Measurements from ENCODE around the gene PRR7. TPM values are rescaled to one million over a fixed set of nuclear protein-coding genes. Genes with fewer than 3 reads are reported as not detected.
A peak's percentile ranks its signal among the peaks of the same experiment; 100 is the strongest.

Gene PRR7
- total and polyA plus RNA-seq, 9 donors: 0.51 to 11.4 (median 2.0) TPM; not detected in 1

DNA sequence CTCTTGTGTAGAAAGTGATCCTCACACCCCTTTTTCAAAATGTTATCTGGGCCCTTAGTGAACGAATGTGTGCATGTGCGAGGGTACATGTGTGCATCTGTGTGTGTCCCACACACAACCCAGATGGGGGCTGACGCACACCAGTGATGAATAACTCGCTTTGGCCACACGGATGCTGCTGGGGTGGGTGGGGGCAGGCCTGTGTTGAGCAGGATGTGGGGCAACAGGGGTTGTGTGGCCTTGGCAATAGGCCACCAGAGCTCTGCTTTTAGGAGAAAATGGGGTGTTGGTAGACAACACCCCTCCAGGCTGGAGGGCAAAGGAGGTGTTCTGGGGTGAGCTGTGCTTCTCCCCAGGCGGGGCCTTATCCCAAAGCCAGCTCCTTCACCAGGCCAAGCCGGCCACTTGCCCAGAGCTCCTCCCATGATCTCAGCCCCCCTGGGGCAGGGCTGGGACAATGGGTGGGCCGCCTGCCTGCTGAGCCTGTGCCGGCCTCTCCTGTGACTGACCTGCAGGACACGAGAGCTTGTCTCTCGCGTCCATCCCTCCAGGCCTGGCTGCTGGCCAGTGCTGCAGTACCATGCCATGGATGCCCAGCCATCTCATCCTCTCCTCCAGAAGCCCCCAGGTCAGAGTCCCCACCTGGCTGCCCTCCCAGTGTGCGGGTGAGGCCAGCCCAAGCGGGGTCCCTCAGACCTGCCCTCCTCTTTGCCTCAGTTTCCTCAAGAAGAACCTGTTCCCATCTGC lies 25.2 kb downstream of the PRR7 start:
- Histone ChIP-seq H3K27ac (no peak overlapping the region), H3K9me3 (no peaks in the 10 kb centered on the region), H3K4me3 (peak overlapping the region; percentile 80), H3K4me1 (ENCODE audit: insufficient read depth) (peaks cover 21% of the 10 kb centered on the region), H3K27me3 (no peaks in the 10 kb centered on the region), H3K36me3 (no peaks in the 10 kb centered on the region)
- WGBS, 3 donors: 43 to 49% (median 47%) methylated on average over 14 of the region's 14 CpGs
- intact Hi-C loops (cut with DNase I): no loop called here
- TF ChIP-seq EP300 (IDR thresholded peaks at IDR 0.05) (no peak), POLR2A (IDR thresholded peaks at IDR 0.05) (no peak)
- TF ChIP-seq, protein P1, sequence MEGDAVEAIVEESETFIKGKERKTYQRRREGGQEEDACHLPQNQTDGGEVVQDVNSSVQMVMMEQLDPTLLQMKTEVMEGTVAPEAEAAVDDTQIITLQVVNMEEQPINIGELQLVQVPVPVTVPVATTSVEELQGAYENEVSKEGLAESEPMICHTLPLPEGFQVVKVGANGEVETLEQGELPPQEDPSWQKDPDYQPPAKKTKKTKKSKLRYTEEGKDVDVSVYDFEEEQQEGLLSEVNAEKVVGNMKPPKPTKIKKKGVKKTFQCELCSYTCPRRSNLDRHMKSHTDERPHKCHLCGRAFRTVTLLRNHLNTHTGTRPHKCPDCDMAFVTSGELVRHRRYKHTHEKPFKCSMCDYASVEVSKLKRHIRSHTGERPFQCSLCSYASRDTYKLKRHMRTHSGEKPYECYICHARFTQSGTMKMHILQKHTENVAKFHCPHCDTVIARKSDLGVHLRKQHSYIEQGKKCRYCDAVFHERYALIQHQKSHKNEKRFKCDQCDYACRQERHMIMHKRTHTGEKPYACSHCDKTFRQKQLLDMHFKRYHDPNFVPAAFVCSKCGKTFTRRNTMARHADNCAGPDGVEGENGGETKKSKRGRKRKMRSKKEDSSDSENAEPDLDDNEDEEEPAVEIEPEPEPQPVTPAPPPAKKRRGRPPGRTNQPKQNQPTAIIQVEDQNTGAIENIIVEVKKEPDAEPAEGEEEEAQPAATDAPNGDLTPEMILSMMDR (IDR thresholded peaks at IDR 0.05): no peak
- peak in 3 of 5 donors; percentile 50 to 65 (median 63) for DNase-seq

DNA sequence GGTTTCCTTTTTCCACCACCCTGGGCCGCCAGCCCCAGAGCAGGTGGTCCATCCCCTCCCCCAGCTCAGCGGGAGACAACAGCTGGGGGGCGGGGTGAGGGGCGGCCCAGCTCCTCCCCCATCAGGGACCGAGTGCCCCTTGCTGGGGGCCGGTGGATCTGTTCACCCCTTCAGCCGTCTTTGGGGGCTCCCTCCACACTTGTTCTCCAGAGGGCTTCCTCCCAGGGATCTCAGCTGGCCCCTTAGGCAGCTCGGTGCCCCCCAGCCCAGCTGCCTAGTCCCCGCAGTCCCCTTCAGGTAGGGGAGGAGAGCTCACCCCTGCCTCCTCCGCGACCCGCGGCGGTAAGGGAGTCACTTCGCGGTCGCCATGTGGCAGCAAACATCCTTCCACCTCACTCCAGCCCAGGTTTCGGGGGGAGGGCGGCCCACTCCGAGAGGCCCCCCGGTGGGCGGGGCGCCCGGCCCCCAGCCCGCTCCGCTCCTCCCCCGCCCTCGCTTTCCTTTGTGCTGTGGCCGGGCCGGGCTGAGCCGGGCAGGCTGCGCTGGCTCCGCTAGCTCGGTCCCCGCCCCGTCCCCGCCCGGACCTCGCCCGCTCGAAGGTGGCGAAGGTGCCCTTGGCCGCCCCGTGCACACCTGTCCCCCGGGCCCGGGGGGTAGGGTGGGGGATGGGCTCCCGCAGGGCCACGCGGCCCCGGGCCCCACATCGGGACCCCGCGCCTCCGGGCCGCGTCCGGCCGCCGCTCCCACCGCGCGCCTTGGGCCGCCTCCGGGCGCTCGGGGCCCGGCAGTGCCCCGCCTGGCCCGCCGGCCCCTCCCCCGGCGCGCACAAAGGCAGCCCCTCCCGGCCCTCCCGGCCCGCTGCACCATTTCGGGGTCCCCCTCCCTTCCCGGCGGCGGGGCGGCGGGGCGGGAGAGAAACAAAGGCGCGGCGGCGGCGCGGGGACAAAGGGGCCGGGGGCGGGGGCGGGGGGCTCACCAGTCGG lies 26.1 kb downstream of the PRR7 start:
- Histone ChIP-seq H3K4me3 (peak overlapping the region; percentile 80), H3K27ac (peak overlapping the region; percentile 61 to 69), H3K27me3 (no peaks in the 10 kb centered on the region), H3K4me1 (ENCODE audit: insufficient read depth) (peaks cover 21% of the 10 kb centered on the region), H3K9me3 (no peaks in the 10 kb centered on the region), H3K36me3 (no peaks in the 10 kb centered on the region)
- intact Hi-C loops (cut with DNase I): no loop called here
- 1% methylated on average over 58 to 87 of the region's 93 CpGs for WGBS, 3 donors
- TF ChIP-seq POLR2A (IDR thresholded peaks at IDR 0.05) (no peak), EP300 (IDR thresholded peaks at IDR 0.05) (no peak)
- TF ChIP-seq, protein P1 (IDR thresholded peaks at IDR 0.05): no peak
- DNase-seq: peak in 4 of 5 donors; percentile 55 to 70 (median 66)

DNA sequence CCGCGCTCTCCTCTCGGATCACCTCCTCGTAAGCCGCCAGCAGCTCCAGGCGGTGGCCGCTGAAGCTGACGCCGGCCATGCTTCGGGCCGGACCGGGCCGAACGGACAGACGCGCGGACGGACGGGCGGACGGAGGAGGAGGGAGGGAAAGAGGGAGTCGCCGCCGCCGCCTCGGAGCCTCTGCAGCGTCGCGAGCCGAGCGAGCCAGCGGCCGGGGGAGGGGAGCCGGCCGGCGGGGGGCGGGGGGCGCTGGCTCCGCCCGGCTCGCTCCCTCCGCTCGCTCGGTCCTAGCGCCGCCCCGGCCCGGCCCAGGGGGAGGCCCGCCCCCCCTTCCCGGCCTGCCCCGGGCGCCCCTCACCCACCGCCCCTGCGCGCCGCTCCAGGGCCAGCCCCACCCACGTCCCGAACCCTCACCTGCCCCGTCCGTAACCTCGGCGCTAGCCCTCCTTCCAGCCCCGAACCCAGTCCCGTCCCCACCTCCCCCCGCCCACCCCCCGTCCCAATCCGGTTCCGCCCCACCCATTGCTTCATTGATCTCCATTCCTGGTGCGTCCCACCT lies 26.9 kb downstream of the PRR7 start, which contains the start of gene DBN1:
Gene DBN1 (minus strand): TSS at position 192 of the 559 bp plus-strand sequence. CDS start 113 bp downstream, at position 79.
- intact Hi-C loops (cut with DNase I): no loop called here
- 1 to 3% (median 1%) methylated on average over 12 to 68 of the region's 69 CpGs for WGBS, 3 donors
- H3K36me3 ChIP-seq: no peaks in the 10 kb centered on the region
- H3K27me3 ChIP-seq: no peaks in the 10 kb centered on the region
- no peaks in the 10 kb centered on the region for H3K9me3 ChIP-seq
- TF ChIP-seq, protein P1 (IDR thresholded peaks at IDR 0.05): no peak
- TF ChIP-seq EP300 (IDR thresholded peaks at IDR 0.05) (no peak), POLR2A (IDR thresholded peaks at IDR 0.05) (no peak)
- peak within 1 kb of the TSS; percentile 61 to 69 for H3K27ac ChIP-seq
- DNase-seq: peak; percentile 53 to 76 (median 68)
- H3K4me1 ChIP-seq (ENCODE audit: insufficient read depth): peaks cover 21% of the 10 kb centered on the region
- peak within 1 kb of the TSS; percentile 80 for H3K4me3 ChIP-seq

DNA sequence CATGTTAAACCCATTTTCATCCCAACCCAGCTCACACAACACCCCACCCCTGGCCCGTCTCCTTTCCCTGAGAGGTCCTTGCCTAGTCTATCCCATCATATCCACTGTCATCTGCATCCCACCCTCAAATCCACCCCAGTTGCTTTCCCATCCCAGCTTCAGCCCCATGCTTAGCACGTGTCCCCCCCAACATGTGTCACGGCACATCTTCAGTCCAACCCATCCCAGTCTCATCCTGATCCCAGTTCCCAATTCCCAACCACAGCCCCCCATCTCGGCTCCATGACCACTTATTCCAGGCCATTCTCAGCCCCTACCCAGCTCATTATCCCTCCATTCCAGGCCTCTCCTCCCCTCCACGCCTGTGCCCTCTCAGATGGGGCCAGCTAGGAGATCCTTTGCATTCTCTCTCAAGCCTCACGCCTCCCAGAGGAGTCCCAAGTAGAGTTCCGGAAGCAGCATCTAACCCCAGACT lies 27.4 kb downstream of the PRR7 start:
- Histone ChIP-seq H3K27me3 (no peaks in the 10 kb centered on the region), H3K36me3 (no peaks in the 10 kb centered on the region), H3K9me3 (no peaks in the 10 kb centered on the region), H3K27ac (peak overlapping the region; percentile 56 to 69), H3K4me3 (no peak overlapping the region), H3K4me1 (ENCODE audit: insufficient read depth) (peaks cover 25% of the 10 kb centered on the region)
- no peak for TF ChIP-seq EP300 (IDR thresholded peaks at IDR 0.05)
- no peak for DNase-seq
- intact Hi-C loops (cut with DNase I): no loop called here
- WGBS, 3 donors: 12 to 20% (median 14%) methylated on average over 7 of the region's 7 CpGs
